Measurements from ENCODE around the gene SPEN. TPM values are rescaled to one million over a fixed set of nuclear protein-coding genes. Genes with fewer than 3 reads are reported as not detected.

The SPEN gene
- total and polyA plus RNA-seq, 9 of the 15 experiments (the other 6 are each of a cell fraction or from before 2014, with no cell fraction given): 5.7 to 87.5 (median 27.2) TPM

GRCh38 chr1:15950763-15951295 is 103.3 kb downstream of the SPEN start (continued):
- TF ChIP-seq HOMEZ (CRISPR knock-in tag; IDR thresholded peaks at IDR 0.05) (no peak), ETV6 (IDR thresholded peaks at IDR 0.05; ENCODE audit: borderline replicate concordance in 1 of 2, low read depth in 2 of 2, low read length in 1 of 2) (no peak), ETV6 (CRISPR knock-in tag; IDR thresholded peaks at IDR 0.05; ENCODE audit: borderline replicate concordance) (no peak), HDAC8 (tag; IDR thresholded peaks at IDR 0.05) (peak; percentile 18; the same call in 1 of the 2 replicates), SIN3B (IDR thresholded peaks at IDR 0.05; ENCODE audit: low read depth) (no peak), REST (IDR thresholded peaks at IDR 0.05; ENCODE audit: borderline replicate concordance) (no peak), REST (CRISPR knock-in tag; IDR thresholded peaks at IDR 0.05; ENCODE audit: low read depth) (no peak), PKNOX1 (IDR thresholded peaks at IDR 0.05) (0 out of 2 replicates have a peak, but pooled peaks have one; percentile 5), SIN3A (IDR thresholded peaks at IDR 0.05; ENCODE audit: borderline replicate concordance in 2 of 2, control insufficient read depth in 1 of 2, low read depth in 2 of 2, low read length in 2 of 2) (no peak), PHTF2 (CRISPR knock-in tag; IDR thresholded peaks at IDR 0.05) (0 out of 2 replicates have a peak, but pooled peaks have one; percentile 31), ZMIZ1 (IDR thresholded peaks at IDR 0.05; ENCODE audit: low read depth in 2 of 2, low read length in 2 of 2) (no peak), XRCC4 (IDR thresholded peaks at IDR 0.05; ENCODE audit: extremely low read depth, insufficient read depth, insufficient read length) (no peak)

All from K562 (cell line).